HepG2 (cell line): ENCODE results near the gene UBTD1. TPM values are rescaled to one million over a fixed set of nuclear protein-coding genes. Genes with fewer than 3 reads are reported as not detected.

Experiments
- ATAD3A ChIP-seq: sonication (generic); formaldehyde crosslinking; IDR thresholded peaks from 2 replicates; pipeline ENCODE4 v1.4.0; 2020; ENCODE audit warnings: missing genetic modification reagents
- ATF1 ChIP-seq: IDR thresholded peaks from 2 replicates; pipeline ENCODE4 v1.6.1; 2016; ENCODE audit warnings: mild to moderate bottlenecking, control low read depth
- ATF7-NPFF ChIP-seq: sonication (generic); formaldehyde crosslinking; IDR thresholded peaks from 2 replicates; pipeline ENCODE4 v1.8.1; 2023; ENCODE audit warnings: mild to moderate bottlenecking, low read depth, missing genetic modification reagents, moderate library complexity
- KAT2B ChIP-seq: fragments of 150-350 bp; IDR thresholded peaks from 2 replicates; pipeline ENCODE4 v1.6.1; 2014; ENCODE audit warnings: low read depth, low read length, borderline replicate concordance
- KDM5B ChIP-seq: sonication (generic); formaldehyde crosslinking; IDR thresholded peaks from 2 replicates; pipeline ENCODE4 v1.4.0; 2020; ENCODE audit warnings: missing genetic modification reagents, mild to moderate bottlenecking, borderline replicate concordance
- KLF15 ChIP-seq: sonication (generic); formaldehyde crosslinking; IDR thresholded peaks from 2 replicates; pipeline ENCODE4 v1.8.1; 2023; ENCODE audit warnings: borderline replicate concordance, mild to moderate bottlenecking, inconsistent platforms, missing genetic modification reagents, mixed read lengths
- PRMT3 ChIP-seq: sonication (generic); formaldehyde crosslinking; IDR thresholded peaks from 2 replicates; pipeline ENCODE4 v1.8.1; 2022; ENCODE audit warnings: low read depth, mild to moderate bottlenecking, moderate library complexity, missing genetic modification reagents, borderline replicate concordance
- STAT6 ChIP-seq: sonication (generic); formaldehyde crosslinking; IDR thresholded peaks from 2 replicates; pipeline ENCODE4 v1.4.0; 2020; ENCODE audit warnings: missing genetic modification reagents, mild to moderate bottlenecking, borderline replicate concordance
- ZBTB10 ChIP-seq: sonication (generic); formaldehyde crosslinking; IDR thresholded peaks from 2 replicates; pipeline ENCODE4 v1.4.0; 2020; ENCODE audit warnings: missing genetic modification reagents, borderline replicate concordance
- ZC3H4 ChIP-seq: sonication (generic); formaldehyde crosslinking; IDR thresholded peaks from 2 replicates; pipeline ENCODE4 v1.4.0; 2020; ENCODE audit warnings: missing genetic modification reagents, borderline replicate concordance
- ZNF253 ChIP-seq: sonication (generic); formaldehyde crosslinking; IDR thresholded peaks from 2 replicates; pipeline ENCODE4 v1.8.0; 2022; ENCODE audit warnings: mild to moderate bottlenecking, missing genetic modification reagents, borderline replicate concordance
- ZNF432 ChIP-seq: sonication (generic); formaldehyde crosslinking; IDR thresholded peaks from 2 replicates; pipeline ENCODE4 v1.5.0; 2020; ENCODE audit warnings: missing genetic modification reagents, mild to moderate bottlenecking, borderline replicate concordance
- ZNF589 ChIP-seq: sonication (generic); formaldehyde crosslinking; conservative IDR thresholded peaks from 2 replicates; pipeline ENCODE4 v1.8.0; 2022; ENCODE audit warnings: mild to moderate bottlenecking, moderate library complexity, missing genetic modification reagents
- ZNF605 ChIP-seq: sonication (generic); formaldehyde crosslinking; IDR thresholded peaks from 2 replicates; pipeline ENCODE4 v1.8.0; 2022; ENCODE audit warnings: mild to moderate bottlenecking, missing genetic modification reagents
- ZNF720 ChIP-seq: sonication (generic); formaldehyde crosslinking; IDR thresholded peaks from 2 replicates; pipeline ENCODE4 v1.4.0; 2020; ENCODE audit warnings: missing genetic modification reagents
- ZNF878 ChIP-seq: sonication (generic); formaldehyde crosslinking; IDR thresholded peaks from 2 replicates; pipeline ENCODE4 v1.8.1; 2023; ENCODE audit warnings: mild to moderate bottlenecking, missing genetic modification reagents, moderate library complexity
- polyA plus RNA-seq, 8 experiments: library from polyadenylated mRNA; depleted of rRNA in 3 of 8; stranded (reverse) in 7 of 8; unstranded in 1 of 8; fragments of >200 nt; fragmentation: Illumina TruSeq in 4 of 8; extraction: Trizol in 4 of 8; gene quantifications; 2 replicates each; pipeline versions ENCODE4 v1.2.1 to v1.2.3, GENCODE V29; 2011 to 2016; ENCODE audit warnings: low read depth in 4 of 8, missing spikeins in 1 of 8, mixed read lengths in 1 of 8; ENCODE audit not compliant: insufficient read depth in 1 of 8
- total RNA-seq, 5 experiments: library from RNA; depleted of rRNA; stranded (reverse); fragments of >200 nt; fragmentation: Illumina TruSeq; extraction: Trizol; gene quantifications; 2 replicates each; pipeline ENCODE4 v1.2.3, GENCODE V29; 2016; ENCODE audit warnings: low read depth in 1 of 5
- TF ChIP-seq, protein P1 (sequence below): sonication (generic); formaldehyde crosslinking; IDR thresholded peaks from 2 replicates; pipeline ENCODE4 v1.4.0; 2020; ENCODE audit warnings: mild to moderate bottlenecking, missing genetic modification reagents

The UBTD1 gene
- total and polyA plus RNA-seq, 2 of the 13 experiments (the other 11 are each of a cell fraction or from before 2014, with no cell fraction given): 7.9 to 10.0 TPM

DNA sequence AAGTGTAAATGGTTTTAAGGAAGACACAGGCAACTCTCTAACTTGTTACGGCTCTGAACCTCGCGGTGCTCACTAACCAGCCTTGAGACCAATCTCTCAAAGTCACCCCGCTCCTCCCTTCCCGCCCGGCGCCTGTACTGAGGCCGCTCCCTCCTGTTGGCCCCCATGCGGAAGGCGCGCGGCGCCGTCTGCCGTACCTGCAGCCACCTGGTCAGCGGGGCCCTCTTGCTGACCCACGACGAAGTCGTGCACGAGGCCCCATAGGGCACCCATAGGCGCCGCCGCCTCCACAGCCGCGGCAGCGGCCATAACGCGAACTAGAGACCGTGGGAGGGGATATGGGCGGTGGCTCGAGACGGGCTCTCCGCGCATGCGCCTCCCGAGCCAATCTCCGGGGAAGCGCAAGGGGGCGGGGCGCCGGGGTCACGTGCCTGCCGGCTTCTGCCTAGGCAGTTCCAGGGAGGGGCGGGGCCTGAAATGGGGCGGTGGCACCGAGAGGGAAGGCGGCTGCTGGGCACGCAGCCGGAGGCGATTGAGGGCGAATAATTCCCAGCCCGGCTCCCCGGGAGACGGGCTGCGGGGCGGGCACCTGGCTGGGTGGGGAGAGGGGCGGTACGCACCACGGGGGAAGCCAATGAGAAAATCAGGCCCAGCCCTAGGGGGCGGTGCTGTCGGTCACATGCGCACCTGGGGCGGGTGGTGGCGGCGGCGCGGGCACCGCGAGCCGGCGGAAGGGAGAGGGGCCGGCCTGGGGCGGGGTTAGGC is 466 bp upstream of the UBTD1 start, which contains the start of gene MMS19 (continued):
- TF ChIP-seq ZC3H4 (CRISPR knock-in tag) (peak; percentile 70; the same call in 1 of the 2 replicates), ZNF253 (CRISPR knock-in tag) (no peak), ZBTB10 (CRISPR knock-in tag) (no peak), ZNF432 (CRISPR knock-in tag) (no peak), KAT2B (no peak), ZNF720 (CRISPR knock-in tag) (no peak), ATF1 (CRISPR knock-in tag) (no peak), ATAD3A (no peak), STAT6 (no peak), KDM5B (peak; percentile 76; the same call in 1 of the 2 replicates), ATF7-NPFF (peak; percentile 68; the same call in 1 of the 2 replicates), PRMT3 (no peak), ZNF878 (CRISPR knock-in tag) (no peak), KLF15 (CRISPR knock-in tag) (no peak), ZNF589 (CRISPR knock-in tag) (0 out of 2 replicates have a peak, but pooled peaks have one; percentile 84), ZNF605 (peak; percentile 93)
- TF ChIP-seq, protein P1, sequence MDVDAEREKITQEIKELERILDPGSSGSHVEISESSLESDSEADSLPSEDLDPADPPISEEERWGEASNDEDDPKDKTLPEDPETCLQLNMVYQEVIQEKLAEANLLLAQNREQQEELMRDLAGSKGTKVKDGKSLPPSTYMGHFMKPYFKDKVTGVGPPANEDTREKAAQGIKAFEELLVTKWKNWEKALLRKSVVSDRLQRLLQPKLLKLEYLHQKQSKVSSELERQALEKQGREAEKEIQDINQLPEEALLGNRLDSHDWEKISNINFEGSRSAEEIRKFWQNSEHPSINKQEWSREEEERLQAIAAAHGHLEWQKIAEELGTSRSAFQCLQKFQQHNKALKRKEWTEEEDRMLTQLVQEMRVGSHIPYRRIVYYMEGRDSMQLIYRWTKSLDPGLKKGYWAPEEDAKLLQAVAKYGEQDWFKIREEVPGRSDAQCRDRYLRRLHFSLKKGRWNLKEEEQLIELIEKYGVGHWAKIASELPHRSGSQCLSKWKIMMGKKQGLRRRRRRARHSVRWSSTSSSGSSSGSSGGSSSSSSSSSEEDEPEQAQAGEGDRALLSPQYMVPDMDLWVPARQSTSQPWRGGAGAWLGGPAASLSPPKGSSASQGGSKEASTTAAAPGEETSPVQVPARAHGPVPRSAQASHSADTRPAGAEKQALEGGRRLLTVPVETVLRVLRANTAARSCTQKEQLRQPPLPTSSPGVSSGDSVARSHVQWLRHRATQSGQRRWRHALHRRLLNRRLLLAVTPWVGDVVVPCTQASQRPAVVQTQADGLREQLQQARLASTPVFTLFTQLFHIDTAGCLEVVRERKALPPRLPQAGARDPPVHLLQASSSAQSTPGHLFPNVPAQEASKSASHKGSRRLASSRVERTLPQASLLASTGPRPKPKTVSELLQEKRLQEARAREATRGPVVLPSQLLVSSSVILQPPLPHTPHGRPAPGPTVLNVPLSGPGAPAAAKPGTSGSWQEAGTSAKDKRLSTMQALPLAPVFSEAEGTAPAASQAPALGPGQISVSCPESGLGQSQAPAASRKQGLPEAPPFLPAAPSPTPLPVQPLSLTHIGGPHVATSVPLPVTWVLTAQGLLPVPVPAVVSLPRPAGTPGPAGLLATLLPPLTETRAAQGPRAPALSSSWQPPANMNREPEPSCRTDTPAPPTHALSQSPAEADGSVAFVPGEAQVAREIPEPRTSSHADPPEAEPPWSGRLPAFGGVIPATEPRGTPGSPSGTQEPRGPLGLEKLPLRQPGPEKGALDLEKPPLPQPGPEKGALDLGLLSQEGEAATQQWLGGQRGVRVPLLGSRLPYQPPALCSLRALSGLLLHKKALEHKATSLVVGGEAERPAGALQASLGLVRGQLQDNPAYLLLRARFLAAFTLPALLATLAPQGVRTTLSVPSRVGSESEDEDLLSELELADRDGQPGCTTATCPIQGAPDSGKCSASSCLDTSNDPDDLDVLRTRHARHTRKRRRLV (CRISPR knock-in tag): peak; percentile 85
